GM19351 (cell line): Measurements from ENCODE around the gene NCOR2.
A peak's percentile ranks its signal among the peaks of the same experiment; 100 is the strongest.

Experiments
- ATAC-seq: cut with Tn5 transposase; IDR thresholded peaks from one replicate; pipeline ENCODE4 v1.9.1; 2021; ENCODE audit warnings: mild to moderate bottlenecking, moderate library complexity; ENCODE audit not compliant: unreplicated experiment

The NCOR2 gene

DNA sequence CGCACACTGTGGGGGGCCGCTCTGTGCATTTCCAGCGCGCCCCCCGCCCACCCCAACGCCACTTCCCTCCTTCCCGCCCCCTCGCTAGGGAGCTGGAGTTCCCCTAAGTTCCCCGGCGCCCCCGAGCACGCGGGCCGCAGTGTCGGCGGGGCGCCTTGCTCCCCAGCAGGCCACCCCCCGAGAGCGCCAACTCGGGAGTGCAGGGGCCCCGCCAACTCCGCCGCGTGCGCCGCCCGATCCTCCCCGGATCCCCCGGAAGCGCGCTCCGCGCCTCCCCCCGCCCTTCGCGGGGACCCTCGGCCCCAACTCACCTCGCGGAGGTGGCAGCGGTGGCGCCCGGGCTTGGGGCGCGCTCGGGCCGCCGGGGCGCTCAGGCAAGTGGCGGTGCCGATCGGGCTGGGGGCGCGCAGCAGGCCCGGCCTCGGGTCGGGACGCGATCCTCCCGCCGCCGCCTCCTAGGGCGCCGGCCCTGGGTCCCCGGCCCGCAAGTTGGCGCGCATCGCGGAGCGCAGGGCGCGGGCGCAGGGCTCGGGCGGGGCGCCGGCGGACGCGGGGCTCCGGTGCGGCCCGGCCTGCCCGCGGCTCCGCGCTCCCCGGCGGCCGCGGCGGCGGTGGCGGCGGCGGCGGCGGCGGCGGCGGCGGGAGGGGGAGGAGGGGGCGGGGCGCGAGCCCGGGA, at the start of gene NCOR2:
TSS of gene NCOR2 (minus strand) at position 616 of the 676 bp plus-strand sequence. CDS start 72,361 bp downstream, outside the sequence.
- peak; percentile 17 for ATAC-seq

DNA sequence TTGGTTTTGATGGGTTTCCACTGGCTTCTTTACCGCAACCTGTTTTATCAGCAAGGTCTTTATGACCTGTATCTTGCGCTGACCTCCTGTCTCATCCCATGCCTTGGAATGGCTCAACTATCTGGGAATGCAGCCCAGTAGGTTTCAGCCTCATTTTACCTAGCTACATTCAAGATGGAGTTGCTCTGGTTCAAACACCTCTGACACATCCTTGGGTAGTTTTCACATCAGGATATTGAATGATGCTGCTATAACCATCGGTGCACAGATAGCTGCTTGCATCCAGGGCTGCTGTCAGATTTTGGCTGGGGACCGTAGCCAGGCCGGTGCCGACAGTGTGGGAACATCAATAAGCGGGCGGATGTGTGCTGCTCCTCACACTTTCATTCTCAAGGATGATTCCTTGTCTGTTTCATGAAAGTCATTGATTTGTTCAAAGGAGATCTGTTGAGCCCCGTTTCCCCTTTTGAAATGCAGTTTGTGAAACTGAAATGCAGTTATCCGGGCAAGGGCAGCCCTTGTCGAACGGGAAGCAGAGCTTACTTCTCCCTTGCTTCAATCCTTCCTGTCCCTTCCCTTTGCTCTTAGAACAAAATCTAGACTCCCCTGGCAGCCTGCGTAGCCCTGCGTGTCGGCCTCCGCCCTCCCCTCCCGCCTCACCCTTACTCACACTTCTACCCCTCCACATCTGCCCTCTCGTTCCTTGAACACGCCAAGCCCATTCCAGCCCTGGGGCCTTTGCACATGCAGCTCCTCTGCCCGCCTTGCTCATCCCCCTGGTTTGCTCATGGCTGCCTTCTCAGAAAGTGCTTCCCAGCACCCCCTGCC, 49.2 kb upstream of the NCOR2 start:
- no peak for ATAC-seq

DNA sequence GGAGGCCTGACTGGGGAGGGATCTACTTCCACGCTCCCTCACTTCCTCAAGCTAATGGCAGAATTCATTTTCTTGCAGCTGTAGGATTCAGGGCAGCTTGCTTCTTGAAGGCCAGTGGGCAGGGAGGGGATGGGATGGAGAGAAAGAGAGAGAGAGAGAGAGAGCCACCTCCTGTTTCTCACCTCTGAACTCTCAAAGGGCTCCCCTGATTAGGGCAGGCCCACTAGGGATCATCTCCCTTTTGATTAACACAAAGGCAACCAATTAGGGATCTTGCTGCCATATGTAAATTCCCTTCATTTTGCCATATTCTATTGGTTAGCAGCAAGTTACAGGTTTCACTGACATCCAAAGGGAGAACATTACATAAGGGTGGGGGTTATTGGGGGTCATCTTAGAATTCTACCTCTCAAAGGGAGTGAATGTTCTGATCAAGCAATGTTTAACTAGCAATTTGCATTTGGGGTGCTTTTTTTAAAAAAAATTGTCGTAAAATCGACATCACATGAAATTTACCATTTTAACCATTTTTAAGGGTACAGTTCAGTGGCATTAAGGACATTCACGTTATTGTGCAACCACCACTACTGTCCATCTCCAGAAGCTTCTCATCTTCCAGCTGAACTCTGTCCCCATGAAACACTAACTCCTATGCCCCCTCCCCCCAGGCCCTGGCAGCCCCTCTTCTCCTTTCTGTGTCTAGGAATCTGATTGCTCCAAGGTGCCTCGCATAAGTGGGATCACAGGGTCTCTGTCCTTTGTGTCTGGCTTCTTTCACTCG, 47.3 kb upstream of the NCOR2 start:
- no peak for ATAC-seq

DNA sequence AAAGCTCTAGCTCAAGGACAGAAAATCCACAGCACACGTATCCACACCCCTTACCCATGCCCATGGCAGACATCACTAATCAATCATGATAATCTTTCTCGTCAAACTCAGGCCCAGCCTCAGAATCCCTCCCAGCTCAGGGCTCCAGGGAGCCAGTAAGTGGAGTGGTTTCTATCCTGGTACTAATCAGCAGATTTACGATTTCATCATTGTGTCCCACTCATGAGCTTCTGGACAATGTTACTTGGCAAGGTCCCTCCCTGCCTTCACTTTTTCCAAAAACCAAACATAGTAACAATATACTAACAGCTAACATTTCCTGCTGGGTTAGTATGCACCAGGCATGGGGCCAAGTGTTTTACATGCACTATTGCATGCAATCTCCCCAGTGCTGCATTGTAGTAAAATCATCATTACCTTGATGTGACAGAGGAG, 45.8 kb upstream of the NCOR2 start:
- no peak for ATAC-seq

DNA sequence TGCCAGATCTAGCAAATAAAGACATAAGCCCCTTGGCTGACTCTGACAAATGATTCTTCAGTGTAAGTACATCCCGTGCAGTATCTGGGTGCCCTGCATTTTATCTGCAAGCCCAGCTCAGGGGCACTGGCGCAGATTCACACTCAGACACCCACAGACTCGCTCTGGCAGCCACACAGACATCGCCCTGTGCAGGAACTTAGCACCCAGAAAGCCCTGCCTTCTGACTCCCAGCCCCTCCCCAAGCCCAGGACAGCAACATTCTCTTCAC, 44.9 kb upstream of the NCOR2 start:
- ATAC-seq: no peak

DNA sequence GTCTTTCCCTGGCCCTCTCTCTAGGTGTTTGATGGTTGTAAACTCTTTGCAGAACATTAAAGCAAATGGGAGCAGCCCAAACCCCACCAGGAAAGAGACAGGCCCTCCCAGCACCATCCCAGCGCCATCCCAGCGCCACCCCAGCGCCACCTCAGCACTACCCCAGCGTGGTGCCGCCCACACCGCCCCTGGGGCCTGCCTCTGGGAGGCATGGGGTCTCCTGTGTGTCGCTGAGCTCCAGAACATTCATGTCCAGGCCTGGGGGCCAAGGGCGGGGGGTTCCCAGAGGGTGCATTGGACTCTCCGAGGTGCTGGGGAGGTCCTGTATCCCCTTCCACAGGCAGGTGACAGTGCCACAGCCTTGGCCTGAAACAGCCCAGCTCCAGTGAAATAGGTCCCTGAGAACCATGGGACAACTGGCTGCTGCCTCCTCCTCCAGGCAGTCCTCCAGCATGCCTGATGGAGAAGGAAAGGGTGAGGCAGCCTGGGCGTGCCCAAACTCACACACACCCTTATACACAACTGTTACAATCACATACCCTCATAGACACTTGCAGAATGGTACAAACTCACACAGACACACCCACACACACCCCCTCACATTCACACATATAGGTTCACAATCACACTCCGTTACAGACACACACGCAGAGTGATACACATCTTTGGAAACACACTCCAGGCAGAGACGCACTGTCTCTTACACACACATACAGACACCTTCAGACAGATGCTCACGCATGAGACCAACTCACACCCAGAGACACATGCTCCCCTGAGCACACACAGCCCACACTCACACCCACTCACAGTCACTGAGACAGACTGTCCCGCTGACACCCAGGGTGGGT, 44.4 kb upstream of the NCOR2 start:
- no peak for ATAC-seq

DNA sequence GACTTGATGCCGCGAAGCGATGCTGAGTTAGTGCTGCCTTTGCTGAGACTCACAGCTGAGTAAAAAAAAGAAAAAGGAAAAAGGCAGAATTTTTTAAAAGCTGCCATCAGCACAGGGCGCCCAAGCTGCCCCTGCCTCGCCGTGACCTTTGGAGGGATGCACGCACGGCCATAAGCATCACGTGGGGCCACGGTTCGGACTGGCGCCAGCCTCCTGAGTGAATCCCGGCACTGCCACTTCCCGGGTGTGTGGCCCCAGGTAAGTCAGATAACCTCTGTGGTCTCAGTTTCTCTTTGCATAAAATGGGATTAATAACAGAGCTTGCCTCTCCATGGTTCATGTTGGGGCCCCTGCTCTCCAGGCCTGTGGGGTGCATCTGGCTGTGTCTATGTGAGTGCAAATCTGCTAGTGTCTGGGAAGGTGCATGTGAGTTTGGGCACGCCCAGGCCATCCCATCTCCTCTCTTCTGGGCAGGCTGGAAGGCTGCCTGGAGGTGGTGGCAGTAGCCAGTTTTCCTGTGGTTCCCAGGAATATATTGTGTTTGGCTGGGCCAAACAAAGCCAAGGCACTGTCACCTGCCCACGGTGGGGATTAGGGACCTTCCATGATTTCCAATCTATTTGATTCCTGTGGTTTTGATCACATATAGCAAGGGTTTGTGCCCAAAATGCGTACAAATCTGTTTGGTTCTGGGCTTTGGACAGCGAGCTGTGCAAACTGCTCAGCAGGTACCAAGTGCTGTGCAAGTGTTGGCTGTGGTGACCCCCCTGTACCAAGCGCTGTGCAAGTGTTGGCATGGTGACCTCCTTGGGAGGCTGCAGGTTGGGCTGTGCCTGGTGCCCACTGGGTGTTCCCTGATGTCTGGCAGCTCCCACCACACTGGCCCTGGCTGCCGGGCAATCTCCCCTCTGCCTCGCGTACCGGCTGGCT, 43.5 kb upstream of the NCOR2 start:
- ATAC-seq: no peak

DNA sequence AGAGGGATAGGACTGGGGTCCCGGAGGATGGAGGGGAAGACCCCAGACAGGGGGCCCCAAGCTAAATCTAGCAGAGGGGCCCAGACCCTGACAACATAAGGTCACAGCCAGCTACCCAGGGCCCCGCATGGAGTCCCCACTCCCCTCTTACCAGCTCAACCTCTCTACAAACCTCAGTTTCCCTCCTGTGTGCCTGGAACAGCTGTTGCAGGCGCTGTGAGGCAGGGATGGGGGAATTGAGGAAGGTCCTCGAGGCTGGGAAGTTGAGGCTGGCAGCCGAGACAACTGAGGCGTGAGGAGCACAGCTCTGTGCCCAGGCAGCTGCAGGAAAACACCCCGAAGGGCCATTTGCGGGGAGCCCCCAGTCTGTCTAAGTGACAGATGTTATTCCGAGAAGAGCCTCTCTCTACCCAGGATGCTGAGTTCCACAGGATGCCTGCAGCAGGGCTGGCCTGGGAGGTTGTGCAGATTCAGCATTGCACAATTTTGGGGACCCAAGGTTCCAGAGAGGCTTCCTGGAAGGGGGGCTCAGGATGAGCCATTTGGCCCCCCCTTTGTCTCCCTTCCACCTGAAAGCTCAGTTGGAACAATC, 42.7 kb upstream of the NCOR2 start:
- ATAC-seq: no peak

DNA sequence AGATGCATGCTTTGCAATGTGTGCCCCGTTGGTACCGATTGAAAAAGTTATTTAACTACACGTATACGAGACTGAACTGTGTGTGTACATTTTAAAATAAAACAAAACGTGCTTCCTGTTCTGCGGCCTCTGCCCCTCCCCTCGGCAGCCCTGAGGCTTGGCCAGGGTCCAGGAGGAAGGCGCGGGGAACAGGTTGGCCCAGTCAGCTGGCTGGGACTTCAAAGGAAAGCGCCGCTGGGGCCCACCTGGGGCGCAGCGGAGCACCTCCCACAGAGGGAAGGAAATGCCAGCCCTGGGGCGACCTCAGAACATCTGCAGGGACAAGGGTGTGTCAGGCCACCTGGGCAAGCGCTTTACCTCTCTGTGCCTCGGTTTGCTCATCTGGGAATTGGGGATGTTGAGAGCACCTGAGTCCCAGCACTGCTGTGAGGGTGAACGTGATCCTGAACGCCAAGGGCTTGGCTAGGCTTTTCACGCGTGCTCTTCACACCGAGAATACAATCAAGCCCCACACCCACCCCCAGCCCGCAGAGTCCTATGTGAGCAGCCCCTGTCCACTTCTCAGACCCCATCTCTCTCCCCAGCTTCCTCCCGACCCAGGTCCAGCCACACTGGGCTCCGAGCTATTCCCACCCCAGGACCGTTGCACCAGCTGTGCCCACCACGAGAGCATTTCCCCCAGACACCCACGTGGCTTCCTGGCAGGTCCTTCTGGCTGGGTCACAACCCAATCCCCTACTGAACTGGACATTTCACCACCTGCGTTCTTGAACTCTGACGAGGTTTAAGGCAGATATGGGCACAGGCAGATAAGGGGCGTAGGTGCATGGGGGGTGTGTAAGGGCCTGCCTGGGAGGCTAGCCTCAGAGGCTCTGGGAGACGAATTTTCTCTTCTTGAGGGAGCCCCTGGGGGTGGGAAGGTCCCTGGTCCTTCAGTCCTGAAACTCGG, 41.9 kb upstream of the NCOR2 start:
- ATAC-seq: peak; percentile 85

DNA sequence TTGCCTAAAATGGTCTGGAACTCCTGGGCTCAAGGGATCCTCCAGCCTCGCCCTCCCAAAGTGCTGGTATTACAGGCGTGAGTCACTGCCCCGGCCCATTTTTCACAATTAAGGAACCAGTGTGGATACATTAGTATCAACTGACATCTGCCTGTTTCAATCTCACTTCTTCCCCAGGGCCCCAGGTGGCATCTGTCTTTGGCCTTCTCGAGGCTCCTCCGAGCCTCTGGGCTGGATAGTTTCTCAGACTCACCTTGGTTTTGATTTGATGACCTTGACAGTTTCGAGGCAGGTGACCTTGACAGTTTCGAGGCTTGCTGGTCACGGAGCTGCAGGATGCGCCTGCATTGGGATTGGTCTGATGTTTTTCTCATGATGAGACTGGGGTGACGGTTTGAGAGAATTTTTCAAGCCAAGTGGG, 41.0 kb upstream of the NCOR2 start:
- ATAC-seq: peak; percentile 37

DNA sequence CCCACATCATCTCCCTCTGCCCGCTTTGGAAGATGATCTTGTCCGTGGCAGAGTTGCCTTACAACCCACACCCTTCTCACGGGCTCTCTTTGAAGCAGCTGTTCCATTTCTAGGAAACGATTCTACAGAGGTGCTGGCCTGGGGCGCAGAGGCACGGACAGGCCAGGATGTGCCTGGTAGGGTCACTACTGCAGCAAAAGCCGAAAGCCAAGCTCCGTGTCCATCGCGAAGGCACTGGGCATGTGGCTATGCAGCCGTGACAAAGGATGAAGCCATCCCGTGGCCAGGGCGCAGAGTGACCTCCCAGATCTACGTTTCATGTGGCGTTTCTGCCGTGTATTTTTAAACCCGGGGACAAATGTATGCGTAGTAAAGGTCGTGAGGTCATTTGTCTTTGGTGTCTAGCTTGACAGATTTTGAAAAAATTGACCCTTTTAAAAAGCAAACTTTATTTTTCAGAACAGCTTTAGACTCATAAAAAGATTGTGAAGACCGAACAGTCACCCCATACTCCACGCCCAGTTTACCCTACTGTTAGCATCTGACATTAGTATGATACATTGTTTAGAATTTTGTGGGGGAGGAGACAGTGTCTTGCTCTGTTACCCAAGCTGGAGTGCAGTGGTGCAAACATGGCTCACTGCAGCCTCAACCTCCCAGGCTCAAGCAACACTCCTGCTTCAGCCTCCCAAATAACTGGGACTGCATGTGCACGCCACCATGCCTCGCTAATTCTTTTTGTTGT, 40.4 kb upstream of the NCOR2 start:
- no peak for ATAC-seq

DNA sequence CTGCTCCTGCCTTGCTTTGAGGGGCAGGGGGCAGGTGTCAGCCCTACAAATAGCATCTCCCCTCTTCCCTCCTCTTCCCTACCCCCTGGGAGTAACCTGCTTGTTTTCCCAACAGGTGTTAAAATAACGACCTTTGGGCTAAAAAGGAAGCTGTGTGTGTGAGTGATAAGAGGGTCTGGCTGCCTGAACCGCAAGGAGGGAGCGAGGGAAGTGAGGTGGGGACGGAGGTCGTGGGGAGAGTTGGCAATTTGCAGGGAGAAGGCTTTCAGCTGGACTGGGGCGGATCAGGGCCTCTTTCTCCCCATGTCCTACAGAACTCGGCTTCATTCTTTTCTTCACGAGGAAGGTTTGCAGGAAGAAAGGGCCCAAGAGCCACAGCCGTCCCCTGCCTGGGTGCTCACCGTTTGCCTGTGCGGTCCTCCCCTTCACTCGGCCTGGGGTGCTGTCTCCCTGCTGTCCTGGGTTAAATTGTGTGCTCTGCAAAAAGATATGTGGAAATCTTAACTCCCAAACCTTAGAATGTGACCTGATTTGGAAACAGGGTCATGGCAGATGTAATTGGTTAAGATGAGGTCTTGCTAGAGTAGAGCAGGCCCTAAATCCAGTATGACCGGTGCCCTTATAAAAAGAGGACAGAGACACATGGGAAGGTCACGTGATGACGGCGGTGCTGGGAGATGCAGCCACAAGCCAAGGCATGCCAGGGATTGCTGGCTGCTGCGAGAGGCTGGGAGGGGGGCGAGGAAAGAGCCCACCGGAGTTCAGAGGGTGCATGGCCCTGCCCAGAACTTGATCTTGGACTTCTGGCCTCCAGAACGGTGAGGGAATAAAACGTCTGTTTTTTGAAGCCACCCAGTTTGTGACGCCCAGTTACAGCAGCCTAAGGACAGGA, 38.7 kb upstream of the NCOR2 start:
- ATAC-seq: no peak

DNA sequence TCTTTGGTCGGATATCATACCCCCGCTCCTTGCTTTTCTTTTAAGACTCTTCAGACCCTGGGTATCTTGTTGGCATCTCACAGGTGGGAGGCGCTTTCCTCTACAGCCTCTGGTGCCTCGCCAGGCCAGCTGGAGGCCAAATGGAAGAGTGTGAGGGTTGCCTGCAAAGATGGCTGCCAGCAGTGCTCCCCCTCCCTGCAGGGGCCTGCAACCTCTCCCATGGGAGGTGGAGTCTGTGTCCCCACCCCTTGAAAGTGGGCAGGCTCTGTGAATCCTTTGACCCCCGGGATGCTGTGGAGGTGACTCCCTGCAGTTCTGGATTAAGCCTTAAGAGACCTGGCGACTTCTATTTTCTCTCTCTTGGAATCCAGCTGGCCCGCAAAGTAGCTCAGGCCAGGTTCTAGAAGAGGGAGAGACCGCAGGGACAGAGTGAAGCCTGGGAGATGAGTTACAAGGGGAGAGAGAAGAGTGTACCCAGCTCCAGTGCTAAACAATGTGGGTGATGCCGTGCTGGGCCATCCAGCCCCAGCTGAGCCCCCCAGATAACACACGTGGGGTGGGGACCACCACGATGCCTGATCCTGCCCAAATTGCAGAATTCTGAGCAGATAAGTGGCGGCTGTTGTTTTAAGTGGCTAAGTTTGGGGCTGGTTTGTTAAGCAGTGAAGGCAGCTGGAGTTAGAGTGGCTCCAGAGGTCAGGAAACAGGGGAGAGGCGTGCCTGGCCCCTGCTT, 37.9 kb upstream of the NCOR2 start:
- ATAC-seq: no peak

DNA sequence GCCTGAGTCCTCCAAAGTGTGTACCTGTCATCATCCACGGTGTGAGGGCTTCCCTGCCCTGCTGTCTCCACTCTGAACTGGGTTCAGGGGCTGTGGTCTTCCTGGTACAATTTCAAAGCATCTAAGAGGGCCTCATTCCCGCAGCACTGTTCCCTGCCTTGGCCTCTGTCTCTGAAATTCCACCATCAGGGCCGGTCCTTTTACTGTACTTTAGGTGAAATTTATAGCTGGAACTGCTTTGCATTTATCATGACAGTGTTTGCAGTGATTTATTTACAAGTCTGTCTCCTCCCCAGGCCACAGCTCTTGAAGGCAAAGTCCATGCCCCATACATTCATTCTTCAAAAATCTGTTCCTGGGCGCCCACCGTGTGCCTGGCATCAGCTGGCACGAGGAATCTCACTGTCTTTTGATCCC, 36.9 kb upstream of the NCOR2 start:
- no peak for ATAC-seq

DNA sequence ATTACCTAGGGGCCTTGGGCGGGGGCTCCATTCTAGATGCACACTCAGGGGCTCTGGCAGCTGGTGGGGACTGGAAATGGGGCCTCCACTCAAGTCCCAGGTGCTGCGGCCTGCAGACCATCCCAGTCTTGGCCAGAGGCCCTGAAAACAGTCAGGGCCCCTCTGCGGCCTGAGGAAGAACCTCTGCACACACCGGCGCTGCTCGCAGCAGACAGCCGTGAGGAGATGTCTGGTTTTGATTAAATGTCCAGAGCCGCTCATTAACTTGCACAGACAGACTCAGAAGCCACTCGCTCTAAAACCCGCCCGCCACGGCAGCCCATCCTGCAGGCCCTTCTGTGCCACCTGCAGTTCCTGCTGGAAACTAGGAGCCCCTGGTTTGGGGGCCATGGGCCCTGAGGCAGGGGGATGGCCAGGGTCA, 36.4 kb upstream of the NCOR2 start:
- ATAC-seq: no peak

DNA sequence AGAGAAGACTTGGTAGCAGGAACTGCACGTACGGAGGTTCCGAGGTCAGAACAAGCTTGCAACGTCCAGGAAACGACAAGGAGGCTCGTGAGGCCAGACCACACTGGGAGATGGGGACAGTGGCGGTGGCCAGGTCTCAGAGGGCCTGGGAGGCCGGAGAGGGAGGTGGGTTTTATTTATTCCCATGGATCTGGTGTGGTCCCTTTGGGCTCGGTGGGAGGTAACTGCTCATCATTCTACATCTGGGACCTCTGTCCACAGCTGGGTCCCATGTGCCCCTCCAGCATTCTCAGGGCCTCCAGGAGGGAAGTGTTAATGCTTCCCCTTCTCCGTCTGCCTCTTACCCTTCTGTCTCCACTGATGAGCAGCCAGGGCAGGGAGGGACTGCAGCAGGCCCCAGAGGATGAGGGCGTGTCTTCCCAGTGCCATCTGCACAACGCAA, 35.7 kb upstream of the NCOR2 start:
- no peak for ATAC-seq
